T-cell (primary cell): Measurements from ENCODE around the gene PLXNB3. TPM values are rescaled to one million over a fixed set of nuclear protein-coding genes. Genes with fewer than 3 reads are reported as not detected.
"Not testable (repeated sequence)": the region's sequence is repeated elsewhere in the genome, so short reads cannot be mapped to it uniquely, and the experiment has no call there.

Experiments
- ATAC-seq, 4 experiments: fragments of 200-7000 bp in 3 of 4; fragments of 150-1000 bp in 1 of 4; cut with Tn5 transposase; replicated peaks in 1 of 4; 1 replicate in 3 of 4; 2 replicates in 1 of 4; pipeline ENCODE4 v1.10.0; 2021; ENCODE audit warnings: moderate library complexity in 3 of 4, mild to moderate bottlenecking in 2 of 4, moderate number of reproducible peaks in 1 of 4
- CTCF ChIA-PET, 2 donors: fragments of 300-600 bp; sonication (Branson Sonifier 250); formaldehyde crosslinking; loops; one replicate each; lab custom pipeline; 2022; ENCODE audit warnings: antibody characterized with exemption in 2 of 2; lab: Charles Lee
- POLR2A ChIA-PET, 2 donors: fragments of 300-600 bp; sonication (Branson Sonifier 250); formaldehyde crosslinking; loops; one replicate each; lab custom pipeline; 2022; ENCODE audit warnings: antibody characterized with exemption in 2 of 2; lab: Charles Lee
- DNase-seq, 35 experiments: peaks; one replicate each; pipeline versions ENCODE4 v3.0.0 to v3.0.0-alpha.2; 2013 to 2023
- H3K27ac ChIP-seq: one replicate; pipeline ENCODE4 v1.5.1; 2013; ENCODE audit warnings: low read length
- H3K27me3 ChIP-seq, 2 experiments: replicated peaks in 1 of 2; 1 replicate in 1 of 2; 2 replicates in 1 of 2; pipeline versions ENCODE4 v1.6.1 to v1.7.0; 2013; ENCODE audit warnings: low read length in 1 of 2, mixed read lengths in 1 of 2; ENCODE audit not compliant: control insufficient read depth in 2 of 2, insufficient read depth in 2 of 2; ENCODE audit errors: extremely low read depth in 1 of 2
- H3K36me3 ChIP-seq, 2 donors: 1 replicate in 1 of 2; 2 replicates in 1 of 2; pipeline versions ENCODE4 v1.6.1 to v1.7.0; 2013; ENCODE audit warnings: low read length in 1 of 2; ENCODE audit not compliant: control insufficient read depth in 2 of 2, insufficient read depth in 1 of 2; ENCODE audit errors: extremely low read depth in 1 of 2
- H3K4me1 ChIP-seq, 2 experiments: 1 replicate in 1 of 2; 2 replicates in 1 of 2; pipeline versions ENCODE4 v1.6.1 to v1.7.0; 2013; ENCODE audit warnings: low read length in 2 of 2, mixed read lengths in 1 of 2; ENCODE audit not compliant: insufficient read depth in 2 of 2, control insufficient read depth in 1 of 2; ENCODE audit errors: extremely low read depth in 1 of 2
- H3K4me3 ChIP-seq, 2 donors: 1 replicate in 1 of 2; 2 replicates in 1 of 2; pipeline versions ENCODE4 v1.5.1 to v1.7.0; 2013; ENCODE audit warnings: mild to moderate bottlenecking in 2 of 2, low read length in 1 of 2, moderate library complexity in 1 of 2; ENCODE audit not compliant: control insufficient read depth in 1 of 2; ENCODE audit errors: extremely low read depth in 1 of 2
- H3K9me3 ChIP-seq: 2 replicates; pipeline ENCODE4 v1.7.0; 2013
- H3K27ac Mint-ChIP-seq, 2 donors: one replicate each; pipeline ENCODE4 v1.8.0; 2020 to 2021; ENCODE audit warnings: mild to moderate bottlenecking in 2 of 2, mixed read lengths in 2 of 2
- H3K27me3 Mint-ChIP-seq, 2 donors: one replicate each; pipeline ENCODE4 v1.8.0; 2021 to 2022; ENCODE audit warnings: mixed read lengths in 2 of 2
- H3K36me3 Mint-ChIP-seq: one replicate; pipeline ENCODE4 v1.8.0; 2021; ENCODE audit warnings: mixed read lengths
- H3K4me1 Mint-ChIP-seq, 3 donors: one replicate each; pipeline ENCODE4 v1.8.0; 2020 to 2022; ENCODE audit warnings: mixed read lengths in 3 of 3, mild to moderate bottlenecking in 1 of 3
- H3K4me3 Mint-ChIP-seq, 3 donors: one replicate each; pipeline ENCODE4 v1.8.0; 2020 to 2022; ENCODE audit warnings: mild to moderate bottlenecking in 3 of 3, mixed read lengths in 3 of 3, moderate library complexity in 3 of 3
- H3K9me3 Mint-ChIP-seq, 3 donors: one replicate each; pipeline ENCODE4 v1.8.0; 2020 to 2022; ENCODE audit warnings: mixed read lengths in 3 of 3
- WGBS: methylation state at CpG from one replicate; pipeline ENCODE4 v1.1.5; 2013; ENCODE audit warnings: missing lambda C conversion rate; ENCODE audit not compliant: insufficient coverage; 5-methylcytosine and 5-hydroxymethylcytosine counted together
- total RNA-seq, 35 experiments: library from RNA in 6 of 35; stranded (reverse) in 6 of 35; fragments of 120-200 nt in 1 of 35; gene quantifications; one replicate each; pipeline versions ENCODE4 v1.2.1 to v1.2.4 and lab custom pipeline; 2013 to 2026

Gene PLXNB3
- total RNA-seq, 5 donors from 2014 or later (not counting 1 experiment from before 2014, with no cell fraction given), result 0.28 to 0.47 (median 0.43) TPM; not detected in 1

DNA sequence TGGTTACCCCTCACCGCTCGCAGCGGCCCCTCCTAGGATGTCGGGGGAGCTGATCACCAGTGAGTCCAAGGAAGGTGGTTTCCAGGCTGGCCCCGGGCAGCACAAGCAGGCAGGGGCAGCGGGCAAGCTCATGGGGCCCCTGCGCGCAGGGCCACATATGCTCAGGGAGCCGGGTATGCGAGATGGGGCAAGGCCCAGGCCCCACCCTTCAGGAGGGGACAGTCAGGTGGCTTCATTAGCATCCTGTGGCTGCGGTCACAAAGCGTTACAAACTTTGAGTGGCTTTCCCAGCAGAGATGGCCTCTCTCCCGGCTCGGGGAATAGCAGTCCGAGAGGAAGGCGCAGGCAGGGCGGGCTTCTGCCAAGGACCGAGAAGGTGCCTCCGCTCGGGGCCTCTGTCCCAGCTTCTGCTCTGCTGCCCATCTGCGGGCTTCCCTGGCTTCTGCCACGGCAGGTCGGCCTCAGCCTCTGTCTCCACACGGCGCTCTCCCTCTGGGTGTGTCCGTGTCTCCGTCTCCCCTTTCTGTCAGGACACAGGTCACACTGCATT, 25.9 kb upstream of the PLXNB3 start:
- ChIA-PET CTCF (no interaction called here), POLR2A (no interaction called here)
- DNase-seq, result no peak
- H3K4me1 ChIP-seq, result peaks cover 2 to 34% of the 10 kb centered on the region in 2 experiments
- peaks cover 2 to 6% of the 10 kb centered on the region in 2 donors for H3K36me3 ChIP-seq
- Mint-ChIP-seq H3K27me3 (no peaks in the 10 kb centered on the region), H3K27ac (no peak overlapping the region), H3K9me3 (no peaks in the 10 kb centered on the region), H3K36me3 (peaks cover 12% of the 10 kb centered on the region), H3K4me1 (peaks cover 18 to 32% (median 22%) of the 10 kb centered on the region in 3 donors), H3K4me3 (no peak overlapping the region)
- H3K27me3 ChIP-seq, result no peaks in the 10 kb centered on the region
- H3K27ac ChIP-seq, result no peak overlapping the region
- no peaks in the 10 kb centered on the region for H3K9me3 ChIP-seq
- no peak overlapping the region for H3K4me3 ChIP-seq
- WGBS, result 91% methylated on average over 9 of the region's 27 CpGs
- ATAC-seq, result no peak

- H3K36me3 ChIP-seq, result peaks cover 2 to 6% of the 10 kb centered on the region in 2 donors
- ATAC-seq (peak; percentile 89 to 94 (median 91)), DNase-seq (peak in 13 of 35 experiments; percentile 4 to 48 (median 20))
- peaks cover 1 to 4% of the 10 kb centered on the region in 2 donors for H3K27me3 Mint-ChIP-seq
- POLR2A ChIA-PET, result no interaction called here
- WGBS, result 27% methylated on average over 5 of the region's 29 CpGs
- peaks cover 0 to 10% of the 10 kb centered on the region in 2 experiments for H3K27me3 ChIP-seq
- peak overlapping the region; percentile 12 to 19 for H3K4me3 ChIP-seq
- peak overlapping the region; percentile 9 to 74 (median 14) for H3K4me3 Mint-ChIP-seq
- H3K9me3 Mint-ChIP-seq, result no peaks in the 10 kb centered on the region
- H3K27ac Mint-ChIP-seq, result peak overlapping the region; percentile 80 to 90
- H3K36me3 Mint-ChIP-seq, result peaks cover 10% of the 10 kb centered on the region
- peak overlapping the region; percentile 23 for H3K27ac ChIP-seq
- peaks cover 2 to 44% of the 10 kb centered on the region in 2 experiments for H3K4me1 ChIP-seq
- H3K9me3 ChIP-seq, result no peaks in the 10 kb centered on the region
- CTCF ChIA-PET, result no interaction called here
- H3K4me1 Mint-ChIP-seq, result peaks cover 18 to 34% (median 26%) of the 10 kb centered on the region in 3 donors
Observed at GRCh38 chrX:153739754-153740486, 24.1 kb upstream of the PLXNB3 start.

- 96% methylated on average over 8 of the region's 16 CpGs for WGBS
- ATAC-seq, result no peak
- POLR2A ChIA-PET, result no interaction called here
Observed at GRCh38 chrX:153740631-153741222, 23.3 kb upstream of the PLXNB3 start.

DNA sequence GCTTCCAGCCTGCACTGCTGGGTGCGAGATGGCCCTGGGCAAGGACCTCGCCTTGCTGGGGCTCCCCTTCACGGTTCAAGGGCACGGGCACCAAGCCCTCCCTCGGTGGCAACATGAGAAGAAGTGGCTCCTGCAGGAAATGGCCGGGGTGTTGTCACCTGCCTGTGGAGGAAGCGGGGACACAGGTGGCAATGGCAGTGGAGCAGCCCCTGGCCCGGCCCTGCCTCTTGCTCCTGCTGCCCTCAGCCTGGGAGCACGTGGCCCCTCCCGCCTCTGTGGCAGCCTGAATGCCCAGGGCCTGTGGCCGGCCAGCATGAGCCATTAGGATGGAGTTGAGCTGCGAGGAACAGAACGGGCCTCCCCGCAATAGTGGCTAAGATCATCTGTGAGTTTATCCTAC, 22.6 kb upstream of the PLXNB3 start:
- Histone ChIP-seq H3K27me3 (peaks cover 0 to 10% of the 10 kb centered on the region in 2 experiments), H3K36me3 (peaks cover 0 to 4% of the 10 kb centered on the region in 2 donors), H3K27ac (no peak overlapping the region), H3K9me3 (no peaks in the 10 kb centered on the region), H3K4me1 (peaks cover 2 to 39% of the 10 kb centered on the region in 2 experiments), H3K4me3 (peak overlapping the region in 1 of 2 donors; percentile 10)
- ATAC-seq (no peak), DNase-seq (no peak)
- 59% methylated on average over 4 of the region's 14 CpGs for WGBS
- CTCF ChIA-PET, result no interaction called here
- Mint-ChIP-seq H3K4me3 (peak overlapping the region in 1 of 3 donors; percentile 74), H3K4me1 (peaks cover 18 to 26% (median 20%) of the 10 kb centered on the region in 3 donors), H3K27ac (peak overlapping the region in 1 of 2 donors; percentile 61), H3K27me3 (peaks cover 4 to 8% of the 10 kb centered on the region in 2 donors), H3K36me3 (peaks cover 3% of the 10 kb centered on the region), H3K9me3 (no peaks in the 10 kb centered on the region)
- POLR2A ChIA-PET, result no interaction called here

More at GRCh38 chrX:153740631-153741222, 23.3 kb upstream of the PLXNB3 start:
- Mint-ChIP-seq H3K27me3 (peaks cover 1 to 5% of the 10 kb centered on the region in 2 donors), H3K4me3 (peak overlapping the region in 2 of 3 donors; percentile 14 to 74), H3K4me1 (peaks cover 18 to 27% (median 20%) of the 10 kb centered on the region in 3 donors), H3K27ac (peak overlapping the region; percentile 80 to 90), H3K9me3 (no peaks in the 10 kb centered on the region), H3K36me3 (peaks cover 3% of the 10 kb centered on the region)
- Histone ChIP-seq H3K36me3 (peaks cover 2 to 6% of the 10 kb centered on the region in 2 donors), H3K27me3 (peaks cover 0 to 10% of the 10 kb centered on the region in 2 experiments), H3K9me3 (no peaks in the 10 kb centered on the region), H3K27ac (no peak overlapping the region), H3K4me3 (peak overlapping the region; percentile 12 to 30), H3K4me1 (peaks cover 2 to 39% of the 10 kb centered on the region in 2 experiments)
- CTCF ChIA-PET, result no interaction called here
- no peak for DNase-seq

- CTCF ChIA-PET, H3K4me3 ChIP-seq, H3K9me3 Mint-ChIP-seq, H3K27me3 Mint-ChIP-seq, H3K9me3 ChIP-seq, DNase-seq, POLR2A ChIA-PET, H3K36me3 ChIP-seq, H3K27ac ChIP-seq, ATAC-seq, H3K36me3 Mint-ChIP-seq, H3K27ac Mint-ChIP-seq, H3K27me3 ChIP-seq, H3K4me3 Mint-ChIP-seq: not testable (repeated sequence)
- peaks cover 2 to 39% of the 10 kb centered on the region in 2 experiments for H3K4me1 ChIP-seq
- peaks cover 18 to 26% (median 20%) of the 10 kb centered on the region in 3 donors for H3K4me1 Mint-ChIP-seq
- 96% methylated on average over 8 of the region's 14 CpGs for WGBS
Observed at GRCh38 chrX:153742111-153742510, 21.9 kb upstream of the PLXNB3 start.

GRCh38 chrX:153742796-153743467, 21.1 kb upstream of the PLXNB3 start:
- H3K27ac ChIP-seq, H3K27me3 ChIP-seq, H3K9me3 Mint-ChIP-seq, POLR2A ChIA-PET, DNase-seq, H3K4me3 Mint-ChIP-seq, CTCF ChIA-PET, H3K36me3 ChIP-seq, H3K36me3 Mint-ChIP-seq, ATAC-seq, H3K9me3 ChIP-seq, H3K4me3 ChIP-seq, H3K27ac Mint-ChIP-seq: not testable (repeated sequence)
- Mint-ChIP-seq H3K27me3 (peaks cover 4 to 12% of the 10 kb centered on the region in 2 donors), H3K4me1 (peaks cover 18 to 26% (median 20%) of the 10 kb centered on the region in 3 donors)
- peaks cover 2 to 39% of the 10 kb centered on the region in 2 experiments for H3K4me1 ChIP-seq
- WGBS, result 90% methylated on average over 6 of the region's 32 CpGs
